Uterus (tissue), 2 donors: ENCODE results near the gene SYNE1.

Source experiments
- CTCF ChIP-seq, 4 experiments: fragments of 200-600 bp in 2 of 4; fragments of 450-650 bp in 2 of 4; sonication (generic) in 2 of 4; IDR thresholded peaks; one replicate each; pipeline ENCODE4 v1.5.1; 2016 to 2019; ENCODE audit warnings: antibody characterized with exemption in 4 of 4, mild to moderate bottlenecking in 2 of 4, moderate library complexity in 1 of 4
- POLR2A ChIP-seq, 2 donors: fragments of 450-650 bp; IDR thresholded peaks; one replicate each; pipeline ENCODE4 v1.6.1; 2016; ENCODE audit warnings: antibody characterized with exemption in 2 of 2, mild to moderate bottlenecking in 1 of 2, moderate library complexity in 1 of 2

- TF ChIP-seq CTCF (IDR thresholded peaks at IDR 0.05), result no peak
- TF ChIP-seq POLR2A (IDR thresholded peaks at IDR 0.05), result no peak
These were observed 542.9 kb downstream of the SYNE1 start for GRCh38 chr6:152094276-152094675.
